Liver (tissue), 9 donors: Measurements from ENCODE around the gene BNIPL. TPM values are rescaled to one million over a fixed set of nuclear protein-coding genes. Genes with fewer than 3 reads are reported as not detected.
A peak's percentile ranks its signal among the peaks of the same experiment; 100 is the strongest.

ENCODE experiments used
- DNase-seq: peaks from one replicate; pipeline ENCODE4 v3.0.0-alpha.2; 2017; ENCODE audit warnings: low spot score
- H3K27ac ChIP-seq, 2 donors: one replicate each; pipeline ENCODE4 v1.7.0; 2013; ENCODE audit warnings: inconsistent platforms in 2 of 2, low read length in 2 of 2, control low read depth in 1 of 2, low read depth in 1 of 2, mild to moderate bottlenecking in 1 of 2
- H3K27me3 ChIP-seq, 4 donors: one replicate each; pipeline versions ENCODE4 v1.6.1 to v1.7.0; 2013; ENCODE audit warnings: low read length in 3 of 4, inconsistent platforms in 1 of 4, mild to moderate bottlenecking in 1 of 4, moderate library complexity in 1 of 4; ENCODE audit not compliant: control insufficient read depth in 4 of 4, insufficient read depth in 4 of 4
- H3K36me3 ChIP-seq, 4 donors: one replicate each; pipeline versions ENCODE4 v1.6.1 to v1.7.0; 2013; ENCODE audit warnings: low read length in 3 of 4, mild to moderate bottlenecking in 3 of 4, low read depth in 1 of 4, moderate library complexity in 1 of 4; ENCODE audit not compliant: control insufficient read depth in 4 of 4, insufficient read depth in 3 of 4
- H3K4me1 ChIP-seq, 4 donors: one replicate each; pipeline versions ENCODE4 v1.6.1 to v1.7.0; 2013; ENCODE audit warnings: low read length in 3 of 4, mild to moderate bottlenecking in 3 of 4, moderate library complexity in 1 of 4; ENCODE audit not compliant: control insufficient read depth in 4 of 4, insufficient read depth in 4 of 4
- H3K4me3 ChIP-seq, 3 donors: one replicate each; pipeline versions ENCODE4 v1.6.1 to v1.7.0; 2013; ENCODE audit warnings: low read length in 3 of 3, control low read depth in 1 of 3, low read depth in 1 of 3, mild to moderate bottlenecking in 1 of 3
- H3K9ac ChIP-seq, 2 donors: one replicate each; pipeline ENCODE4 v1.7.0; 2013; ENCODE audit warnings: low read length in 2 of 2, mild to moderate bottlenecking in 2 of 2, moderate library complexity in 2 of 2, control low read depth in 1 of 2, low read depth in 1 of 2
- H3K9me3 ChIP-seq, 4 donors: one replicate each; pipeline versions ENCODE4 v1.6.1 to v1.7.0; 2013; ENCODE audit warnings: low read length in 3 of 4; ENCODE audit not compliant: control insufficient read depth in 4 of 4
- EGR1 ChIP-seq, 2 donors: IDR thresholded peaks; 2 replicates each; pipeline ENCODE4 v1.6.1; 2016 to 2018; ENCODE audit warnings: antibody characterized with exemption in 2 of 2, low read depth in 2 of 2
- FOXA1 ChIP-seq: IDR thresholded peaks from 2 replicates; pipeline ENCODE4 v1.6.1; 2016; ENCODE audit warnings: antibody characterized with exemption
- GABPA ChIP-seq, 2 donors: IDR thresholded peaks in 1 of 2; conservative IDR thresholded peaks in 1 of 2; 2 replicates each; pipeline ENCODE4 v1.6.1; 2016; ENCODE audit warnings: antibody characterized with exemption in 2 of 2, mild to moderate bottlenecking in 1 of 2, moderate library complexity in 1 of 2
- HNF4A ChIP-seq, 2 donors: conservative IDR thresholded peaks; 2 replicates each; pipeline ENCODE4 v1.6.1; 2016; ENCODE audit warnings: antibody characterized with exemption in 2 of 2, mild to moderate bottlenecking in 2 of 2
- HNF4G ChIP-seq: IDR thresholded peaks from 2 replicates; pipeline ENCODE4 v1.6.1; 2016; ENCODE audit warnings: antibody characterized with exemption
- JUND ChIP-seq, 2 donors: IDR thresholded peaks; 2 replicates each; pipeline ENCODE4 v1.6.1; 2016; ENCODE audit warnings: antibody characterized with exemption in 2 of 2
- MAX ChIP-seq: IDR thresholded peaks from 2 replicates; pipeline ENCODE4 v1.6.1; 2016; ENCODE audit warnings: antibody characterized with exemption
- NR2F2 ChIP-seq: IDR thresholded peaks from 2 replicates; pipeline ENCODE4 v1.6.1; 2016; ENCODE audit warnings: antibody characterized with exemption
- RAD21 ChIP-seq, 2 donors: IDR thresholded peaks; 2 replicates each; pipeline ENCODE4 v1.6.1; 2016; ENCODE audit warnings: antibody characterized with exemption in 2 of 2, mild to moderate bottlenecking in 2 of 2
- RXRA ChIP-seq, 2 donors: IDR thresholded peaks; 2 replicates each; pipeline ENCODE4 v1.6.1; 2017 to 2018; ENCODE audit warnings: antibody characterized with exemption in 2 of 2, mild to moderate bottlenecking in 1 of 2
- SP1 ChIP-seq: IDR thresholded peaks from 2 replicates; pipeline ENCODE4 v1.6.1; 2018; ENCODE audit warnings: antibody characterized with exemption, mild to moderate bottlenecking
- TAF1 ChIP-seq: conservative IDR thresholded peaks from 2 replicates; pipeline ENCODE4 v1.6.1; 2016; ENCODE audit warnings: antibody characterized with exemption, mild to moderate bottlenecking
- YY1 ChIP-seq: IDR thresholded peaks from 2 replicates; pipeline ENCODE4 v1.6.1; 2016; ENCODE audit warnings: antibody characterized with exemption, mild to moderate bottlenecking
- WGBS: extraction: QIAGEN DNeasy Blood & Tissue Kit; methylation state at CpG from one replicate; pipeline ENCODE4 v1.1.7; 2013; 5-methylcytosine and 5-hydroxymethylcytosine counted together
- polyA plus RNA-seq, 2 donors: library from polyadenylated mRNA; stranded (reverse) in 1 of 2; unstranded in 1 of 2; fragments of 200-250 nt in 1 of 2; fragments of >200 nt in 1 of 2; fragmentation: Nextera tagmentation in 1 of 2; extraction: Ambion mirVana in 1 of 2; gene quantifications; one replicate each; pipeline versions ENCODE4 v1.2.1 to v1.2.3, GENCODE V29; 2013 to 2015
- total RNA-seq, 2 donors: library from RNA; depleted of rRNA; stranded (reverse); fragments of >200 nt; gene quantifications; one replicate each; pipeline ENCODE4 v1.2.3, GENCODE V29; 2014
- TF ChIP-seq, protein P1 (sequence below): IDR thresholded peaks from 2 replicates; pipeline ENCODE4 v1.6.1; 2016; ENCODE audit warnings: antibody characterized with exemption
- TF ChIP-seq, protein P2 (sequence below): fragments of 150-350 bp; IDR thresholded peaks from 2 replicates; pipeline ENCODE4 v1.5.1; 2017; ENCODE audit warnings: improper control_type of control experiment, low read depth, low read length; ENCODE audit not compliant: missing input control
- TF ChIP-seq, protein P3 (sequence below): IDR thresholded peaks from 2 replicates; pipeline ENCODE4 v1.6.1; 2016; ENCODE audit warnings: antibody characterized with exemption, mild to moderate bottlenecking
- donor health status: healthy.
- donor health status: healthy.
- donor health status: healthy.
- donor health status: healthy.
- donor health status: healthy.

BNIPL gene
- total and polyA plus RNA-seq, 4 donors, result 0.09 to 0.84 (median 0.14) TPM

GRCh38 chr1:151056149-151056548 lies 19.8 kb downstream of the BNIPL start:
- TF ChIP-seq JUND (IDR thresholded peaks at IDR 0.05), result no peak
- TF ChIP-seq, protein P1, sequence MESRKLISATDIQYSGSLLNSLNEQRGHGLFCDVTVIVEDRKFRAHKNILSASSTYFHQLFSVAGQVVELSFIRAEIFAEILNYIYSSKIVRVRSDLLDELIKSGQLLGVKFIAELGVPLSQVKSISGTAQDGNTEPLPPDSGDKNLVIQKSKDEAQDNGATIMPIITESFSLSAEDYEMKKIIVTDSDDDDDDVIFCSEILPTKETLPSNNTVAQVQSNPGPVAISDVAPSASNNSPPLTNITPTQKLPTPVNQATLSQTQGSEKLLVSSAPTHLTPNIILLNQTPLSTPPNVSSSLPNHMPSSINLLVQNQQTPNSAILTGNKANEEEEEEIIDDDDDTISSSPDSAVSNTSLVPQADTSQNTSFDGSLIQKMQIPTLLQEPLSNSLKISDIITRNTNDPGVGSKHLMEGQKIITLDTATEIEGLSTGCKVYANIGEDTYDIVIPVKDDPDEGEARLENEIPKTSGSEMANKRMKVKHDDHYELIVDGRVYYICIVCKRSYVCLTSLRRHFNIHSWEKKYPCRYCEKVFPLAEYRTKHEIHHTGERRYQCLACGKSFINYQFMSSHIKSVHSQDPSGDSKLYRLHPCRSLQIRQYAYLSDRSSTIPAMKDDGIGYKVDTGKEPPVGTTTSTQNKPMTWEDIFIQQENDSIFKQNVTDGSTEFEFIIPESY, result no peak
- TF ChIP-seq MAX, result no peak
- TF ChIP-seq, protein P2, sequence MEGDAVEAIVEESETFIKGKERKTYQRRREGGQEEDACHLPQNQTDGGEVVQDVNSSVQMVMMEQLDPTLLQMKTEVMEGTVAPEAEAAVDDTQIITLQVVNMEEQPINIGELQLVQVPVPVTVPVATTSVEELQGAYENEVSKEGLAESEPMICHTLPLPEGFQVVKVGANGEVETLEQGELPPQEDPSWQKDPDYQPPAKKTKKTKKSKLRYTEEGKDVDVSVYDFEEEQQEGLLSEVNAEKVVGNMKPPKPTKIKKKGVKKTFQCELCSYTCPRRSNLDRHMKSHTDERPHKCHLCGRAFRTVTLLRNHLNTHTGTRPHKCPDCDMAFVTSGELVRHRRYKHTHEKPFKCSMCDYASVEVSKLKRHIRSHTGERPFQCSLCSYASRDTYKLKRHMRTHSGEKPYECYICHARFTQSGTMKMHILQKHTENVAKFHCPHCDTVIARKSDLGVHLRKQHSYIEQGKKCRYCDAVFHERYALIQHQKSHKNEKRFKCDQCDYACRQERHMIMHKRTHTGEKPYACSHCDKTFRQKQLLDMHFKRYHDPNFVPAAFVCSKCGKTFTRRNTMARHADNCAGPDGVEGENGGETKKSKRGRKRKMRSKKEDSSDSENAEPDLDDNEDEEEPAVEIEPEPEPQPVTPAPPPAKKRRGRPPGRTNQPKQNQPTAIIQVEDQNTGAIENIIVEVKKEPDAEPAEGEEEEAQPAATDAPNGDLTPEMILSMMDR, result no peak
- no peak for TF ChIP-seq FOXA1
- no peak for TF ChIP-seq HNF4A (conservative IDR thresholded peaks at IDR 0.05)
- TF ChIP-seq TAF1, result no peak
- TF ChIP-seq GABPA (IDR thresholded peaks at IDR 0.05 in 1 of 2, conservative IDR thresholded peaks at IDR 0.05 in 1 of 2), result no peak
- TF ChIP-seq, protein P3, sequence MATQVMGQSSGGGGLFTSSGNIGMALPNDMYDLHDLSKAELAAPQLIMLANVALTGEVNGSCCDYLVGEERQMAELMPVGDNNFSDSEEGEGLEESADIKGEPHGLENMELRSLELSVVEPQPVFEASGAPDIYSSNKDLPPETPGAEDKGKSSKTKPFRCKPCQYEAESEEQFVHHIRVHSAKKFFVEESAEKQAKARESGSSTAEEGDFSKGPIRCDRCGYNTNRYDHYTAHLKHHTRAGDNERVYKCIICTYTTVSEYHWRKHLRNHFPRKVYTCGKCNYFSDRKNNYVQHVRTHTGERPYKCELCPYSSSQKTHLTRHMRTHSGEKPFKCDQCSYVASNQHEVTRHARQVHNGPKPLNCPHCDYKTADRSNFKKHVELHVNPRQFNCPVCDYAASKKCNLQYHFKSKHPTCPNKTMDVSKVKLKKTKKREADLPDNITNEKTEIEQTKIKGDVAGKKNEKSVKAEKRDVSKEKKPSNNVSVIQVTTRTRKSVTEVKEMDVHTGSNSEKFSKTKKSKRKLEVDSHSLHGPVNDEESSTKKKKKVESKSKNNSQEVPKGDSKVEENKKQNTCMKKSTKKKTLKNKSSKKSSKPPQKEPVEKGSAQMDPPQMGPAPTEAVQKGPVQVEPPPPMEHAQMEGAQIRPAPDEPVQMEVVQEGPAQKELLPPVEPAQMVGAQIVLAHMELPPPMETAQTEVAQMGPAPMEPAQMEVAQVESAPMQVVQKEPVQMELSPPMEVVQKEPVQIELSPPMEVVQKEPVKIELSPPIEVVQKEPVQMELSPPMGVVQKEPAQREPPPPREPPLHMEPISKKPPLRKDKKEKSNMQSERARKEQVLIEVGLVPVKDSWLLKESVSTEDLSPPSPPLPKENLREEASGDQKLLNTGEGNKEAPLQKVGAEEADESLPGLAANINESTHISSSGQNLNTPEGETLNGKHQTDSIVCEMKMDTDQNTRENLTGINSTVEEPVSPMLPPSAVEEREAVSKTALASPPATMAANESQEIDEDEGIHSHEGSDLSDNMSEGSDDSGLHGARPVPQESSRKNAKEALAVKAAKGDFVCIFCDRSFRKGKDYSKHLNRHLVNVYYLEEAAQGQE, result no peak
- TF ChIP-seq YY1, result no peak
- Histone ChIP-seq H3K9ac (peak overlapping the region; percentile 3 to 60), H3K4me3 (no peak overlapping the region), H3K4me1 (peaks cover 3 to 43% (median 31%) of the 10 kb centered on the region in 4 donors), H3K36me3 (peaks cover 4 to 45% (median 40%) of the 10 kb centered on the region in 4 donors), H3K27me3 (no peaks in the 10 kb centered on the region), H3K9me3 (no peaks in the 10 kb centered on the region), H3K27ac (peak overlapping the region; percentile 36 to 94)
- WGBS, result 78% methylated on average over 2 of the region's 2 CpGs
- DNase-seq, result no peak

DNA sequence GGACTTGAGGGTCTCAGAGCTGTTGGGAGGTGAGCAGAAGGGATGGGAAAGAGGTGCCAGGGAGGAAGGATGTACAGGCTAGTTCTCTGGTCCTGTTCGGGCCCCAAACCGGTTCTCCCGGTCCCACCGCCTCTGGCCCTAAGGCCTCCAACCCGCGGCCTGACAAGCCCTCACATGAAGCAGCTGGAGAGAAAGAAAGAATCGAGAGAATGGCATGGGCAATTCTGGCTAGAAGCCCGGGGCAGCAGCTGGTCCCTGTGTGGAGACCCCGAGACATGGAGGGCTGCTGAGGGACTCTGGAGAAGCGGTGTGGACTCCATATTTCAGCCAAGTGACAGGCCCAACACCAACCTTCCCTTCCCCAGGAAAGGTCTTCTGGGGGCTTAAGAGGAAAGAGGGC lies 22.3 kb downstream of the BNIPL start:
- H3K9me3 ChIP-seq, result no peaks in the 10 kb centered on the region
- H3K4me1 ChIP-seq, result peaks cover 3 to 46% (median 35%) of the 10 kb centered on the region in 4 donors
- TF ChIP-seq FOXA1 (no peak), YY1 (no peak), SP1 (no peak), GABPA (IDR thresholded peaks at IDR 0.05 in 1 of 2, conservative IDR thresholded peaks at IDR 0.05 in 1 of 2) (no peak), TAF1 (no peak), HNF4G (no peak), HNF4A (conservative IDR thresholded peaks at IDR 0.05) (no peak), EGR1 (IDR thresholded peaks at IDR 0.05; ENCODE audit: low read depth in 2 of 2) (no peak), RAD21 (IDR thresholded peaks at IDR 0.05) (no peak), NR2F2 (no peak), RXRA (IDR thresholded peaks at IDR 0.05) (no peak)
- TF ChIP-seq, protein P1, result no peak
- TF ChIP-seq, protein P2, result no peak
- peaks cover 2 to 25% (median 20%) of the 10 kb centered on the region in 4 donors for H3K36me3 ChIP-seq
- peak overlapping the region; percentile 91 to 94 for H3K27ac ChIP-seq
- H3K4me3 ChIP-seq, result peak overlapping the region; percentile 68 to 96 (median 85)
- 9% methylated on average over 10 of the region's 10 CpGs for WGBS
- H3K27me3 ChIP-seq, result no peaks in the 10 kb centered on the region
- no peak for DNase-seq
- H3K9ac ChIP-seq, result peak overlapping the region; percentile 94 to 95
